Ascending aorta (tissue), 2 donors: ENCODE data around the gene CAMKMT. TPM values are rescaled to one million over a fixed set of nuclear protein-coding genes. Genes with fewer than 3 reads are reported as not detected.

Experiments used
- DNase-seq, 2 donors: peaks; one replicate each; pipeline ENCODE4 v3.0.0-alpha.2; 2019; ENCODE audit warnings: low spot score in 2 of 2
- H3K27ac ChIP-seq, 2 donors: fragments of 200-600 bp; sonication (generic); one replicate each; pipeline ENCODE4 v1.5.1; 2016 to 2017; ENCODE audit warnings: mild to moderate bottlenecking in 1 of 2
- H3K27me3 ChIP-seq: fragments of 200-600 bp; sonication (generic); one replicate; pipeline ENCODE4 v1.5.1; 2017
- H3K36me3 ChIP-seq, 2 donors: fragments of 200-600 bp; sonication (generic); one replicate each; pipeline ENCODE4 v1.5.1; 2016
- H3K4me1 ChIP-seq, 2 donors: fragments of 200-600 bp; sonication (generic); one replicate each; pipeline ENCODE4 v1.5.1; 2016 to 2017; ENCODE audit warnings: mild to moderate bottlenecking in 1 of 2
- H3K4me3 ChIP-seq, 2 donors: fragments of 200-600 bp; sonication (generic); one replicate each; pipeline ENCODE4 v1.5.1; 2016 to 2017; ENCODE audit warnings: mild to moderate bottlenecking in 1 of 2
- H3K9me3 ChIP-seq, 2 donors: fragments of 200-600 bp; sonication (generic); one replicate each; pipeline ENCODE4 v1.5.1; 2016
- CTCF ChIP-seq, 3 experiments: fragments of 200-600 bp in 2 of 3; fragments of 450-650 bp in 1 of 3; sonication (generic) in 2 of 3; IDR thresholded peaks; one replicate each; pipeline ENCODE4 v1.5.1; 2016 to 2019; ENCODE audit warnings: antibody characterized with exemption in 3 of 3, mild to moderate bottlenecking in 1 of 3, moderate library complexity in 1 of 3
- intact Hi-C: fragments of 100-400 bp; cut with DNase I; formaldehyde crosslinking; loops from one replicate; pipeline ENCODE4 v1.15.1; 2023
- total RNA-seq: library from RNA; depleted of rRNA; stranded (reverse); fragments of >200 nt; gene quantifications from one replicate; pipeline ENCODE4 v1.1.0, GENCODE V29; 2016

Gene CAMKMT
- total RNA-seq, 1 donor from 2014 or later, result 5.1 TPM

- no peak overlapping the region for H3K27ac ChIP-seq
- no peaks in the 10 kb centered on the region for H3K27me3 ChIP-seq
- no peaks in the 10 kb centered on the region for H3K36me3 ChIP-seq
- H3K4me3 ChIP-seq, result no peak overlapping the region
- no peak for DNase-seq
- intact Hi-C loops, result no loop called here
- peaks cover 0 to 11% of the 10 kb centered on the region in 2 donors for H3K4me1 ChIP-seq
- H3K9me3 ChIP-seq, result no peaks in the 10 kb centered on the region
- TF ChIP-seq CTCF (IDR thresholded peaks at IDR 0.05), result no peak
Measured at GRCh38 chr2:44549099-44549471, 187.3 kb downstream of the CAMKMT start.

DNA sequence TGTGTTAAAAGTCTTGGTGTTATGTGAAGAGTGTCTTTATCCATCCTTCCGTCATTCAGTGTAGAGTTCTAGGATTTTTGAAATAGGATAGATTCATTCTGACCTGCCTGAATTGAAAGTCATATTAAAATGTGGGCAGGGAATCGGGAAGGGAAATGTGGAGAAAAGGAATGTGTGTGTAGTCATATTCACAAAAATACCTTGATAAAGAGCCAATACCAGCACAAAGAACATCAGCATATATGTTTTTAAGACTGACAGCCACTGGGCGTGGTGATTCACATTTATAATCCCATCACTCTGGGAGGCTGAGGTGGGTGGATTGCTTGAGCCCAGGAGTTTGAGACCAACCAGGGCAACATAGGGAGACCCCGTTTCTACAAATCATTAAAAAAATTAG is 188.1 kb downstream of the CAMKMT start:
- H3K4me3 ChIP-seq, result no peak overlapping the region
- H3K4me1 ChIP-seq, result peaks cover 0 to 11% of the 10 kb centered on the region in 2 donors
- intact Hi-C loops, result no loop called here
- H3K27me3 ChIP-seq, result no peaks in the 10 kb centered on the region
- H3K27ac ChIP-seq, result no peak overlapping the region
- H3K36me3 ChIP-seq, result no peaks in the 10 kb centered on the region
- DNase-seq, result no peak
- no peaks in the 10 kb centered on the region for H3K9me3 ChIP-seq
- no peak for TF ChIP-seq CTCF (IDR thresholded peaks at IDR 0.05)

DNA sequence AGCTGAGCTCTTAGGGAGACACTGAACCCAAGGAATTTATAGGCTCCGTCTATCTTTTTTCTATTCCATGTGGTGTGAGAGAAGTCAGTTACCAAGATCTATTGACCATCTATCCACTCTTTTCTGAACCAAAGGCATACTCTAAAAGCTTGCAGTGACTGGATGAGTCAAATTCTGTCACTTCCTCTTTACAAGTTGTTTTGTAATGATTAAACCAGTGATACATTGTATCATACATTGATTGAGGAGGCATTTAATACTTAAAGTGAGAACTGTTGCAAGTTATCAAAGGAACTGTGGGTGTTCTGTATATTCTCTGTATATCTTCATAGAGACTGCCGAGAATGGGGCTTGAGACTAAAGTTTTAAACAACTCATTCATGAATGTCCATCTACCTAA is 188.8 kb downstream of the CAMKMT start:
- H3K27ac ChIP-seq, result no peak overlapping the region
- H3K36me3 ChIP-seq, result no peaks in the 10 kb centered on the region
- intact Hi-C loops, result no loop called here
- peaks cover 0 to 11% of the 10 kb centered on the region in 2 donors for H3K4me1 ChIP-seq
- no peaks in the 10 kb centered on the region for H3K9me3 ChIP-seq
- H3K4me3 ChIP-seq, result no peak overlapping the region
- no peak for DNase-seq
- no peaks in the 10 kb centered on the region for H3K27me3 ChIP-seq
- TF ChIP-seq CTCF (IDR thresholded peaks at IDR 0.05), result no peak

- Histone ChIP-seq H3K27ac (no peak overlapping the region), H3K4me1 (peaks cover 0 to 11% of the 10 kb centered on the region in 2 donors), H3K9me3 (no peaks in the 10 kb centered on the region), H3K4me3 (no peak overlapping the region), H3K27me3 (no peaks in the 10 kb centered on the region), H3K36me3 (no peaks in the 10 kb centered on the region)
- no peak for DNase-seq
- no peak for TF ChIP-seq CTCF (IDR thresholded peaks at IDR 0.05)
- intact Hi-C loops, result no loop called here
Measured at GRCh38 chr2:44551497-44551896, 189.8 kb downstream of the CAMKMT start.

- no peak for TF ChIP-seq CTCF (IDR thresholded peaks at IDR 0.05)
- intact Hi-C loops, result no loop called here
- no peaks in the 10 kb centered on the region for H3K27me3 ChIP-seq
- H3K36me3 ChIP-seq, result no peaks in the 10 kb centered on the region
- H3K9me3 ChIP-seq, result no peaks in the 10 kb centered on the region
- no peak for DNase-seq
- H3K4me3 ChIP-seq, result no peak overlapping the region
- peaks cover 0 to 11% of the 10 kb centered on the region in 2 donors for H3K4me1 ChIP-seq
- no peak overlapping the region for H3K27ac ChIP-seq
Measured at GRCh38 chr2:44553456-44553855, 191.7 kb downstream of the CAMKMT start.

- intact Hi-C loops, result no loop called here
- Histone ChIP-seq H3K4me1 (peaks cover 0 to 3% of the 10 kb centered on the region in 2 donors), H3K27me3 (no peaks in the 10 kb centered on the region), H3K9me3 (no peaks in the 10 kb centered on the region), H3K4me3 (no peak overlapping the region), H3K27ac (no peak overlapping the region), H3K36me3 (no peaks in the 10 kb centered on the region)
- TF ChIP-seq CTCF (IDR thresholded peaks at IDR 0.05), result no peak
- DNase-seq, result no peak
Measured at GRCh38 chr2:44555700-44556099, 194.0 kb downstream of the CAMKMT start.
